Measurements from ENCODE around the gene PRPF19.

DNA sequence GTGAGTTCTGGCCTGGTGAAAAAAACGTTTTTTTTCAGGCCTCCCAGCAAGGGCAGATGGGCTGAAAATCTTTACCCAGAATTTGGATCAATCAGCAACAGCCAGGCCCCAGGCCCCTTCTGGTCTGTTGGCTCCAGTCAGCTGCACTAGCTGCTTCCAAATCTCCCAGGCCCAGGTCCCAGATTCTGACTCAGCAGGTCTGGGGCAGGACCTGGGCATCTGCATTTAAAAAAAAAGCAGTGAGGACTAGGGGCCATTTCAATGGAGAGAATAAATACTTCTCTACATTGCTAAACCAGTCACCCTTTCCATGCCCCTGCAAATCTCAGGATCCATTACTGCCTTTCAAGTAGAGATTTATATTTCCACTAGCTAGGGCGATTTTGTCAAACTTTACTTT lies 41.3 kb upstream of the PRPF19 start:
- TF ChIP-seq, protein P1, sequence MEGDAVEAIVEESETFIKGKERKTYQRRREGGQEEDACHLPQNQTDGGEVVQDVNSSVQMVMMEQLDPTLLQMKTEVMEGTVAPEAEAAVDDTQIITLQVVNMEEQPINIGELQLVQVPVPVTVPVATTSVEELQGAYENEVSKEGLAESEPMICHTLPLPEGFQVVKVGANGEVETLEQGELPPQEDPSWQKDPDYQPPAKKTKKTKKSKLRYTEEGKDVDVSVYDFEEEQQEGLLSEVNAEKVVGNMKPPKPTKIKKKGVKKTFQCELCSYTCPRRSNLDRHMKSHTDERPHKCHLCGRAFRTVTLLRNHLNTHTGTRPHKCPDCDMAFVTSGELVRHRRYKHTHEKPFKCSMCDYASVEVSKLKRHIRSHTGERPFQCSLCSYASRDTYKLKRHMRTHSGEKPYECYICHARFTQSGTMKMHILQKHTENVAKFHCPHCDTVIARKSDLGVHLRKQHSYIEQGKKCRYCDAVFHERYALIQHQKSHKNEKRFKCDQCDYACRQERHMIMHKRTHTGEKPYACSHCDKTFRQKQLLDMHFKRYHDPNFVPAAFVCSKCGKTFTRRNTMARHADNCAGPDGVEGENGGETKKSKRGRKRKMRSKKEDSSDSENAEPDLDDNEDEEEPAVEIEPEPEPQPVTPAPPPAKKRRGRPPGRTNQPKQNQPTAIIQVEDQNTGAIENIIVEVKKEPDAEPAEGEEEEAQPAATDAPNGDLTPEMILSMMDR (IDR thresholded peaks at IDR 0.05): no peak
- TF ChIP-seq POLR2A (IDR thresholded peaks at IDR 0.05): no peak
